Right lobe of liver (tissue), 4 donors: ENCODE measurements around the gene THRAP3.

Source experiments
- CTCF ChIP-seq, 4 donors: fragments of 200-600 bp in 3 of 4; fragments of 450-650 bp in 1 of 4; IDR thresholded peaks; one replicate each; pipeline versions ENCODE4 v1.5.1 to v1.8.0; 2016 to 2022; ENCODE audit warnings: antibody characterized with exemption in 4 of 4, mild to moderate bottlenecking in 2 of 4
- POLR2A ChIP-seq: fragments of 450-650 bp; IDR thresholded peaks from one replicate; pipeline ENCODE4 v1.6.1; 2017; ENCODE audit warnings: antibody characterized with exemption, mild to moderate bottlenecking
- donor health status: DM: no; HTN: no; CAD: no.
- donor health status: DM: no; HTN: no; CAD: no.
- donor health status: DM: no; HTN: yes; CAD: no.

GRCh38 chr1:36183309-36183856, 40.9 kb upstream of the THRAP3 start:
- TF ChIP-seq CTCF (IDR thresholded peaks at IDR 0.05) (no peak), POLR2A (no peak)
